Measurements from ENCODE around the gene PTCH1. TPM values are rescaled to one million over a fixed set of nuclear protein-coding genes. Genes with fewer than 3 reads are reported as not detected.

The PTCH1 gene
- total and polyA plus RNA-seq, 2 donors (not counting 1 experiment from before 2014, with no cell fraction given) = 3.3 to 20.1 TPM

- no peaks in the 10 kb centered on the region for H3K4me1 ChIP-seq (ENCODE audit: control insufficient read depth, extremely low read depth, insufficient read depth, low read length)
- no peaks in the 10 kb centered on the region for H3K79me2 ChIP-seq (ENCODE audit: control insufficient read depth, insufficient read depth, low read length)
- H3K4me2 ChIP-seq (ENCODE audit: extremely low read depth, insufficient read depth, low read length) = no peak overlapping the region
- H3K27me3 ChIP-seq (ENCODE audit: control insufficient read depth, insufficient read depth, low read length) = no peaks in the 10 kb centered on the region
- H3K9ac ChIP-seq (ENCODE audit: insufficient read depth, low read length) = no peak overlapping the region
- H3K4me3 ChIP-seq (replicated peaks in 1 of 4; ENCODE audit: control extremely low read depth in 1 of 4, insufficient read depth in 1 of 4, low read depth in 3 of 4, low read length in 4 of 4) = no peak overlapping the region
- H4K20me1 ChIP-seq (ENCODE audit: control insufficient read depth, extremely low read depth, insufficient read depth, low read length) = no peaks in the 10 kb centered on the region
- no peak overlapping the region for H2AFZ ChIP-seq (ENCODE audit: low read length)
- DNase-seq (ENCODE audit: low read depth in 2 of 2) = no peak
- no peak overlapping the region for H3K27ac ChIP-seq (ENCODE audit: insufficient read depth, low read length)
- H3K36me3 ChIP-seq (ENCODE audit: control insufficient read depth, insufficient read depth, low read length) = no peaks in the 10 kb centered on the region
- H3K9me3 ChIP-seq (ENCODE audit: control insufficient read depth, insufficient read depth, low read depth, low read length) = no peaks in the 10 kb centered on the region
- TF ChIP-seq CTCF (conservative IDR thresholded peaks at IDR 0.05 in 1 of 2, IDR thresholded peaks at IDR 0.05 in 1 of 2; ENCODE audit: low read depth in 1 of 2, low read length in 2 of 2) (no peak), EZH2 (IDR thresholded peaks at IDR 0.05; ENCODE audit: low read length, missing control alignments) (no peak)
These were observed 87.7 kb downstream of the PTCH1 start for GRCh38 chr9:95429096-95429495.

DNA sequence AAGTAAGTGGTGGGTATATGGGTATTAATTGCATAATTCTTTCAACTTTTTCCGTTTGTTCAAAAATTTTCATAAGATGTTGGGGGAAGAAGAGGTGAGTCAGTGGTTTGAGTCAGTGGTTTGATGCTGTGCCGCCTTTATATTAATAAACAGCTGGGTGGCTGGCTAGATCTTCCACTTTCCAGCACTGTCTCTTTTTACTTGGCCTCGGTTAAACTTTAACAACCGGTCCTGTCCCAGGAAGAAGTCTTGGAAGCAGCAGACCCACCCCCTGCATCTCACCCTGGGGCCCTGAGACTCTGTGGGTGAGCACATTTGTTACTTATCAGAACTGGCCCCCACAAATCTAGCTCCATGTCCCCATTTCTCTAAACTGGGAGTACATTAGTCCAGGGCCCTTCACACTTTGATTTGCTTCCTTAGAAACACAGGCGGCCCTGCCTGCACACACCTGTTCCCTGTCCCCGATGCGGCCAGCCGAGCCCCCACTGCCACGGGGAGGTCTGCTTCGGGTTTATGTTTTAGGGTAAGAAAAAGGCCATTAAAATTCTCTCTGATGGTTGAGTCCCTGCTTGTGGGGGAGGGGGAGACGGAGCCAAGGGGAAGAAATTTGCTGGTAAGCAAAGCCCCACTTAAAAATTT lies 90.7 kb downstream of the PTCH1 start:
- Histone ChIP-seq H3K4me1 (ENCODE audit: control insufficient read depth, extremely low read depth, insufficient read depth, low read length) (no peaks in the 10 kb centered on the region), H4K20me1 (ENCODE audit: control insufficient read depth, extremely low read depth, insufficient read depth, low read length) (no peaks in the 10 kb centered on the region), H3K4me2 (ENCODE audit: extremely low read depth, insufficient read depth, low read length) (peak overlapping the region; percentile 83), H2AFZ (ENCODE audit: low read length) (no peak overlapping the region), H3K36me3 (ENCODE audit: control insufficient read depth, insufficient read depth, low read length) (no peaks in the 10 kb centered on the region), H3K9me3 (ENCODE audit: control insufficient read depth, insufficient read depth, low read depth, low read length) (no peaks in the 10 kb centered on the region), H3K9ac (ENCODE audit: insufficient read depth, low read length) (no peak overlapping the region), H3K79me2 (ENCODE audit: control insufficient read depth, insufficient read depth, low read length) (no peaks in the 10 kb centered on the region), H3K27ac (ENCODE audit: insufficient read depth, low read length) (peak overlapping the region; percentile 0), H3K4me3 (replicated peaks in 1 of 4; ENCODE audit: control extremely low read depth in 1 of 4, insufficient read depth in 1 of 4, low read depth in 3 of 4, low read length in 4 of 4) (peak overlapping the region; percentile 25 to 55 (median 43)), H3K27me3 (ENCODE audit: control insufficient read depth, insufficient read depth, low read length) (no peaks in the 10 kb centered on the region)
- peak; percentile 41 to 50 for DNase-seq (ENCODE audit: low read depth in 2 of 2)
- TF ChIP-seq EZH2 (IDR thresholded peaks at IDR 0.05; ENCODE audit: low read length, missing control alignments) (no peak), CTCF (conservative IDR thresholded peaks at IDR 0.05 in 1 of 2, IDR thresholded peaks at IDR 0.05 in 1 of 2; ENCODE audit: low read depth in 1 of 2, low read length in 2 of 2) (no peak)

DNA sequence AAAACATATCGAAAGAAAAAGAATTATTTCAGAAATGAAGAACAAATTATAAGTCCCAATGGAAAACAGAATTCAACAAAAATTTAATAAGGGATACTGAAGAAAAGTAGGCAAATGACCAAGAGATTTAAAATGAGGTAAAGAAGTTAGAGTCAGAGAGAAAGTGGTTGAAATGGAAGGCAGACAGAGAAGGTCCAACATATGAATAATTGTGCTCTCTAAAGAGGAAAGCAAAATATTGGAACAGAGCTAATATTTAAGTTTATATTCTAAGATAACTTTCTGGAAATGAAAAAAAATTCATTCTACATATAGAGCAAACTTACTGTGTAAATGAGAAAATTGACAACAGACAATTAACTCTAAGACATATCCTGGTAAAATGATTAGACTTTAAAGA lies 94.1 kb downstream of the PTCH1 start:
- DNase-seq (ENCODE audit: low read depth in 2 of 2) = peak in 1 of 2 donors; percentile 17
- Histone ChIP-seq H3K4me3 (replicated peaks in 1 of 4; ENCODE audit: control extremely low read depth in 1 of 4, insufficient read depth in 1 of 4, low read depth in 3 of 4, low read length in 4 of 4) (no peak overlapping the region), H3K27me3 (ENCODE audit: control insufficient read depth, insufficient read depth, low read length) (no peaks in the 10 kb centered on the region), H3K9ac (ENCODE audit: insufficient read depth, low read length) (no peak overlapping the region), H2AFZ (ENCODE audit: low read length) (no peak overlapping the region), H3K4me2 (ENCODE audit: extremely low read depth, insufficient read depth, low read length) (no peak overlapping the region), H3K36me3 (ENCODE audit: control insufficient read depth, insufficient read depth, low read length) (no peaks in the 10 kb centered on the region), H3K79me2 (ENCODE audit: control insufficient read depth, insufficient read depth, low read length) (no peaks in the 10 kb centered on the region), H3K9me3 (ENCODE audit: control insufficient read depth, insufficient read depth, low read depth, low read length) (no peaks in the 10 kb centered on the region), H3K4me1 (ENCODE audit: control insufficient read depth, extremely low read depth, insufficient read depth, low read length) (no peaks in the 10 kb centered on the region), H4K20me1 (ENCODE audit: control insufficient read depth, extremely low read depth, insufficient read depth, low read length) (no peaks in the 10 kb centered on the region), H3K27ac (ENCODE audit: insufficient read depth, low read length) (no peak overlapping the region)
- TF ChIP-seq CTCF (conservative IDR thresholded peaks at IDR 0.05 in 1 of 2, IDR thresholded peaks at IDR 0.05 in 1 of 2; ENCODE audit: low read depth in 1 of 2, low read length in 2 of 2) = no peak
- TF ChIP-seq EZH2 (IDR thresholded peaks at IDR 0.05; ENCODE audit: low read length, missing control alignments) = no peak

Data from fibroblast of lung (primary cell).